Stimulated activated effector memory CD8-positive, alpha-beta T cell treated with anti-CD3 and anti-CD28 coated beads, Interleukin-12 subunit alpha, Interleukin-12 subunit beta, amount 100 ng/mL, for 72 hours (primary cell): ENCODE measurements around the gene C12orf76.

Source experiments
- ATAC-seq: fragments of 150-1000 bp; cut with Tn5 transposase; 2 replicates; pipeline ENCODE4 v1.10.0; 2021
- DNase-seq, 2 donors: peaks; one replicate each; pipeline ENCODE4 v3.0.0; 2021 to 2022; ENCODE audit warnings: low spot score in 2 of 2
- H3K27ac Mint-ChIP-seq: one replicate; pipeline ENCODE4 v1.8.0; 2022; ENCODE audit warnings: mild to moderate bottlenecking, mixed read lengths
- H3K36me3 Mint-ChIP-seq: one replicate; pipeline ENCODE4 v1.8.0; 2022; ENCODE audit warnings: mild to moderate bottlenecking, mixed read lengths
- H3K4me1 Mint-ChIP-seq: one replicate; pipeline ENCODE4 v1.8.0; 2022; ENCODE audit warnings: mixed read lengths
- H3K4me3 Mint-ChIP-seq: one replicate; pipeline ENCODE4 v1.8.0; 2022; ENCODE audit warnings: mild to moderate bottlenecking, mixed read lengths
- H3K9me3 Mint-ChIP-seq: one replicate; pipeline ENCODE4 v1.8.0; 2022; ENCODE audit warnings: mixed read lengths

The C12orf76 gene

GRCh38 chr12:110047297-110047940 is 903 bp downstream of the C12orf76 start:
- peaks cover 33% of the 10 kb centered on the region for H3K4me1 Mint-ChIP-seq

GRCh38 chr12:110046451-110047187 is 1.7 kb downstream of the C12orf76 start:
- Mint-ChIP-seq H3K9me3 (no peaks in the 10 kb centered on the region), H3K4me3 (peak overlapping the region; percentile 93), H3K36me3 (peaks cover 41% of the 10 kb centered on the region), H3K4me1 (peaks cover 35% of the 10 kb centered on the region), H3K27ac (no peak overlapping the region)
- DNase-seq: no peak
- no peak for ATAC-seq

More at GRCh38 chr12:110047297-110047940, 903 bp downstream of the C12orf76 start:
- Mint-ChIP-seq H3K4me3 (peak overlapping the region; percentile 93), H3K36me3 (peaks cover 33% of the 10 kb centered on the region), H3K27ac (peak overlapping the region; percentile 94), H3K9me3 (no peaks in the 10 kb centered on the region)
- DNase-seq (no peak), ATAC-seq (no peak)

GRCh38 chr12:110042264-110042663 is 6.1 kb downstream of the C12orf76 start:
- peaks cover 39% of the 10 kb centered on the region for H3K4me1 Mint-ChIP-seq

GRCh38 chr12:110039085-110039807 is 9.1 kb downstream of the C12orf76 start:
- peak overlapping the region; percentile 90 for H3K27ac Mint-ChIP-seq
- peak; percentile 59 for ATAC-seq
- peaks cover 58% of the 10 kb centered on the region for H3K4me1 Mint-ChIP-seq
- H3K9me3 Mint-ChIP-seq: no peaks in the 10 kb centered on the region
- H3K4me3 Mint-ChIP-seq: peak overlapping the region; percentile 41
- peaks cover 92% of the 10 kb centered on the region for H3K36me3 Mint-ChIP-seq
- no peak for DNase-seq

More at GRCh38 chr12:110042264-110042663, 6.1 kb downstream of the C12orf76 start:
- Mint-ChIP-seq H3K27ac (peak overlapping the region; percentile 90), H3K36me3 (peaks cover 74% of the 10 kb centered on the region), H3K4me3 (no peak overlapping the region), H3K9me3 (no peaks in the 10 kb centered on the region)
- ATAC-seq (no peak), DNase-seq (no peak)

- Mint-ChIP-seq H3K9me3 (no peaks in the 10 kb centered on the region), H3K4me3 (peak overlapping the region; percentile 41), H3K36me3 (peaks cover 92% of the 10 kb centered on the region), H3K27ac (peak overlapping the region; percentile 90), H3K4me1 (peaks cover 59% of the 10 kb centered on the region)
- ATAC-seq (no peak), DNase-seq (no peak)
Measured at GRCh38 chr12:110038741-110039084, 9.6 kb downstream of the C12orf76 start.

GRCh38 chr12:110037315-110037714 is 11.0 kb downstream of the C12orf76 start:
- ATAC-seq: no peak
- no peaks in the 10 kb centered on the region for H3K9me3 Mint-ChIP-seq
- H3K4me3 Mint-ChIP-seq: no peak overlapping the region
- peak overlapping the region; percentile 71 for H3K27ac Mint-ChIP-seq
- no peak for DNase-seq
- peaks cover 47% of the 10 kb centered on the region for H3K4me1 Mint-ChIP-seq
- H3K36me3 Mint-ChIP-seq: peaks cover 92% of the 10 kb centered on the region

- Mint-ChIP-seq H3K9me3 (no peaks in the 10 kb centered on the region), H3K27ac (peak overlapping the region; percentile 71), H3K36me3 (peaks cover 94% of the 10 kb centered on the region), H3K4me3 (no peak overlapping the region), H3K4me1 (peaks cover 45% of the 10 kb centered on the region)
- DNase-seq: no peak
- no peak for ATAC-seq
Measured at GRCh38 chr12:110035534-110036104, 12.7 kb downstream of the C12orf76 start.

GRCh38 chr12:110033888-110034287 is 14.4 kb downstream of the C12orf76 start:
- Mint-ChIP-seq H3K36me3 (peaks cover 94% of the 10 kb centered on the region), H3K9me3 (no peaks in the 10 kb centered on the region), H3K4me3 (no peak overlapping the region), H3K4me1 (peaks cover 28% of the 10 kb centered on the region), H3K27ac (peak overlapping the region; percentile 71)
- DNase-seq: no peak
- ATAC-seq: no peak

GRCh38 chr12:110029290-110029815 is 19.0 kb downstream of the C12orf76 start:
- DNase-seq: no peak

GRCh38 chr12:110028323-110028722 is 20.0 kb downstream of the C12orf76 start:
- Mint-ChIP-seq H3K27ac (no peak overlapping the region), H3K4me3 (no peak overlapping the region), H3K4me1 (peaks cover 8% of the 10 kb centered on the region), H3K36me3 (peaks cover 100% of the 10 kb centered on the region), H3K9me3 (no peaks in the 10 kb centered on the region)
- ATAC-seq: no peak
- DNase-seq: no peak

More at GRCh38 chr12:110029290-110029815, 19.0 kb downstream of the C12orf76 start:
- Mint-ChIP-seq H3K4me3 (no peak overlapping the region), H3K27ac (no peak overlapping the region), H3K4me1 (peaks cover 6% of the 10 kb centered on the region), H3K36me3 (peaks cover 100% of the 10 kb centered on the region), H3K9me3 (no peaks in the 10 kb centered on the region)
- ATAC-seq: no peak

GRCh38 chr12:110024051-110024450 is 24.3 kb downstream of the C12orf76 start:
- peak overlapping the region; percentile 23 for H3K27ac Mint-ChIP-seq
- ATAC-seq (no peak), DNase-seq (no peak)
- peaks cover 100% of the 10 kb centered on the region for H3K36me3 Mint-ChIP-seq
- no peak overlapping the region for H3K4me3 Mint-ChIP-seq
- no peaks in the 10 kb centered on the region for H3K9me3 Mint-ChIP-seq
- peaks cover 8% of the 10 kb centered on the region for H3K4me1 Mint-ChIP-seq

GRCh38 chr12:110023059-110023980 is 25.0 kb downstream of the C12orf76 start:
- peaks cover 100% of the 10 kb centered on the region for H3K36me3 Mint-ChIP-seq
- no peaks in the 10 kb centered on the region for H3K9me3 Mint-ChIP-seq
- H3K4me3 Mint-ChIP-seq: no peak overlapping the region
- H3K27ac Mint-ChIP-seq: peak overlapping the region; percentile 23
- peaks cover 8% of the 10 kb centered on the region for H3K4me1 Mint-ChIP-seq
- DNase-seq (no peak), ATAC-seq (no peak)

- peaks cover 8% of the 10 kb centered on the region for H3K4me1 Mint-ChIP-seq
- DNase-seq: no peak
- no peak overlapping the region for H3K27ac Mint-ChIP-seq
- H3K36me3 Mint-ChIP-seq: peaks cover 100% of the 10 kb centered on the region
- H3K4me3 Mint-ChIP-seq: no peak overlapping the region
- no peaks in the 10 kb centered on the region for H3K9me3 Mint-ChIP-seq
- ATAC-seq: no peak
Measured at GRCh38 chr12:110020956-110021355, 27.4 kb downstream of the C12orf76 start.

GRCh38 chr12:110015132-110015531 is 33.2 kb downstream of the C12orf76 start:
- DNase-seq: no peak
- peaks cover 89% of the 10 kb centered on the region for H3K36me3 Mint-ChIP-seq
- H3K4me3 Mint-ChIP-seq: peak overlapping the region; percentile 3
- H3K9me3 Mint-ChIP-seq: no peaks in the 10 kb centered on the region
- ATAC-seq: no peak
- peak overlapping the region; percentile 15 for H3K27ac Mint-ChIP-seq
- H3K4me1 Mint-ChIP-seq: peaks cover 39% of the 10 kb centered on the region
